Subcutaneous abdominal adipose tissue (tissue), 5 donors: ENCODE results near the gene FAM89B.

Experiments
- H3K27ac ChIP-seq: one replicate; pipeline ENCODE4 v1.7.0; 2013; ENCODE audit warnings: low read depth, mild to moderate bottlenecking, inconsistent platforms, low read length, moderate library complexity
- H3K27me3 ChIP-seq, 5 donors: one replicate each; pipeline ENCODE4 v1.7.0; 2013; ENCODE audit warnings: low read length in 5 of 5, inconsistent platforms in 1 of 5; ENCODE audit not compliant: control insufficient read depth in 5 of 5, insufficient read depth in 4 of 5
- H3K36me3 ChIP-seq, 5 donors: one replicate each; pipeline ENCODE4 v1.7.0; 2013; ENCODE audit warnings: low read length in 5 of 5; ENCODE audit not compliant: control insufficient read depth in 5 of 5, insufficient read depth in 5 of 5
- H3K4me1 ChIP-seq, 5 donors: one replicate each; pipeline ENCODE4 v1.7.0; 2013; ENCODE audit warnings: low read length in 5 of 5, mild to moderate bottlenecking in 3 of 5, moderate library complexity in 1 of 5; ENCODE audit not compliant: control insufficient read depth in 5 of 5, insufficient read depth in 5 of 5
- H3K4me3 ChIP-seq, 5 donors: one replicate each; pipeline ENCODE4 v1.7.0; 2013; ENCODE audit warnings: low read length in 5 of 5, low read depth in 1 of 5
- H3K9ac ChIP-seq, 5 donors: one replicate each; pipeline ENCODE4 v1.7.0; 2013; ENCODE audit warnings: low read length in 5 of 5, mild to moderate bottlenecking in 4 of 5, moderate library complexity in 3 of 5
- H3K9me3 ChIP-seq, 5 donors: one replicate each; pipeline ENCODE4 v1.7.0; 2013; ENCODE audit warnings: low read length in 5 of 5; ENCODE audit not compliant: control insufficient read depth in 5 of 5
- donor health status: healthy.
- donor health status: healthy.
- donor health status: healthy.
- donor health status: healthy.
- donor health status: healthy.

The FAM89B gene

DNA sequence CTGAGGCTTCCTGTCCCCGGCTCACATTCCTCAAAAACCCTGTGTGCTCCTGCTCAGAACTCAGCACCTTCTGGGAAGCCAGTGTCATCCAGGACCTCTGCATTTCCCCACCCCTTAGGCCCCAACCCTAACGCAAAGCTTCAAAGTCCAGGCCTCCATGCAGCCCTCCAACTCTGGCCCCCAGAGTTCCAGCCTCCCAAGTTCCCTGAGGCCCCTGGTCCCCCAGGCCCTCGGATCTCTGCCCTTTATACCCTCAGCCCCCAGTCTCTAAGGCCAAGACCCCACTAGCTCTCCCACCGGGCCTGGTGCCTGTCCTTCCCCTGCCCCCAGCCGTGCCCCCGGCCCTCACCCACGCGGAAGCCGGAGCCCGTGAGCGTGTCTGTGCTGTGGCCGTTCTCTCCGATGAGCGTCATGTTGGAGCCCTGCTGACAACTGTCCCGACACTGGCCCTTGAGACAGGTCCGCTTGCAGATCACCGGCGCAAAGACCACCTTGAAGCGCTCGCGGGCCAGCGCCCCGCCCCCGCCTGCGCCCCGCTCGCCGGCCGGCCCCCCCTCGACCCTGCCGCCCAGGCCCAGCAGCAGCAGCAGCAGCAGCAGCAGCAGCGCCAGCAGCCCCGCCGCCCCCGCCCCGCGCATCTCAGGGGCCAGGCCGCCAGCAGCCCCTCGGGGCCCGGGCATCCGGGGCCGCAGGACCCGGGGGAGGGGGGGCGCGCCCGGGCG is 14.9 kb upstream of the FAM89B start:
- peak overlapping the region; percentile 85 for H3K27ac ChIP-seq
- peaks cover 7 to 62% (median 60%) of the 10 kb centered on the region in 5 donors for H3K4me1 ChIP-seq
- H3K36me3 ChIP-seq = peaks cover 0 to 5% (median 2%) of the 10 kb centered on the region in 5 donors
- H3K9me3 ChIP-seq = no peaks in the 10 kb centered on the region
- H3K9ac ChIP-seq = peak overlapping the region in 4 of 5 donors; percentile 65 to 77 (median 72)
- peak overlapping the region; percentile 48 to 65 (median 60) for H3K4me3 ChIP-seq
- no peaks in the 10 kb centered on the region for H3K27me3 ChIP-seq

DNA sequence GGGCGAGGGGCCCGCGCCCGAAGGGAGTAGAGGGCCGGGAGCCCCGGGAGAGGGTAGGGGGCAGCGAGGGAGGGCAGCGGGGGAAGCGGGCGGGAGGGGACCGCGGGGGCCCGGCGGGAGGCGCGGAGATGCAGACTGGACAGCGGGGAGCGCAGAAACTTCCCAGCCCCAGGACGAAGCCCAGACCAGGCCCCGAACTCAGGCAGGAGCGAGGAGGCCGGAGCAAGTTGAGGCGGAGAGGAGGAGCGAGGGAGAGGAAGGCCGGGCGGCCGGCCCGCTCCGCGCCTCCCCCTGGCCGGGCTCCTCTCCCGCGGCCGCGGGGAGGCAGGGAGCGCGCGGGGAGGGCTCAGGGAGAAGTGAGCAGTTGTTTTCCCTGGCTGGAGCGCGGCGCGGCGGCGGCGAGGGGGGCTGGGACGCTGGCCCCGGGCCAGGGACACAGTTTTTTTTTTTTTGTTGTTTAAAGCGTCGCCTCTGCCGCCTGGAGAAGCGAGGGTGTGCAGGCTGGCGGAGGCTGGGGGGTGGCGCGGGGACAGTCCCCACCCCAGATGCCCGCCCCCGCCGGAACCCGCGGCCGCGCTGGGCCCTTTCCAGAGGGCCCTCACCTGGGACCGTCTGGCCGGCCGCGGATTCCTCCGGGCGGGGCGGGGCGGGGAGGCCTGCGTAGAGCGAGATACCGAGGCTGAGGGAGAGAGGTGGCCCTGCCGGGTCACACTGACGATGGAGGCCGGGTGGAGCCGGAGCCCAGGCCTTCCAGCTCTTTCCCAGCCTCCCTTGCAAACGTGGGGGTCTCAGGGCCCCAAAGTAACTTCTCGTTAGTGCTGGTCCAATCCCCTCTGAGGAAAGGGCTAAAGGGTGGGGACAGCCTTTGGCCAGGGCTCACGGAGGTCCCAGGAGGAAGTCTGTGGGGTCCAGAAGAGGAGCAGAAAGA is 14.1 kb upstream of the FAM89B start, which contains the start of gene LTBP3:
Gene LTBP3 (minus strand): TSS at position 358 of the 928 bp plus-strand sequence. CDS start 400 bp downstream, outside the sequence.
- Histone ChIP-seq H3K4me1 (peaks cover 7 to 59% (median 56%) of the 10 kb centered on the region in 5 donors), H3K36me3 (no peaks in the 10 kb centered on the region), H3K27ac (peak within 1 kb of the TSS; percentile 85), H3K9ac (peak within 1 kb of the TSS in 4 of 5 donors; percentile 72 to 84 (median 76)), H3K27me3 (no peaks in the 10 kb centered on the region), H3K9me3 (no peaks in the 10 kb centered on the region), H3K4me3 (peak within 1 kb of the TSS; percentile 57 to 65 (median 61))

DNA sequence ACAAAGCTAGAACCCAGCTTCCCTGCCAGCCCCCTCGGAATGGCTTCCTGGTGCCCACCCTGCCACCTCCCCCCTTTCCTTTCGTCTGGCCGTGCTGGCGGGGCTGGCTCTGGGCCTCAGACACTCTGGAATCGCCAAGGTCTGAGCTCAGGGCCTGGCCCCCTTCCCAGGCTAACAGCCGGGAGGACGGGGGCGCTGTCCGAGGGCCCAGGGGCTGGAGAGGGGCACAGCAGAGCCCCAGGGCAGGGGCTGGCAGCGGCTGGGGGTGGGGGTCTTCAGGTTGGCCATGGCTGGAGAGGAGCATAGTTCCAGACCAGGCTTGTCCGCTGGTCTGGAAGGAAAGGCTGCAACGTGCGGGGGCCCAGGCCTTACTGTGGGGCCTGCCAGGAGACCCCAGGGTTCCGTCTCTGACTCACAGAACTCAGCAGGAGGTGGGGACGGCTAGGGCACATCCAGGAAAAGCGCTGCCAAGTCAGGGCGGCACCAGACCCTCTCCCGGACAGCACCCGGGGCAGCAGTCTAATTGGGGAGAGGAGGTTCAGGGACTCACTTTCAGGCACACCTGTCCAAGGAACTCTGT is 13.3 kb upstream of the FAM89B start:
- H3K27ac ChIP-seq = peak overlapping the region; percentile 85
- peak overlapping the region; percentile 42 to 64 (median 60) for H3K4me3 ChIP-seq
- H3K9ac ChIP-seq = peak overlapping the region in 4 of 5 donors; percentile 62 to 84 (median 72)
- H3K9me3 ChIP-seq = no peaks in the 10 kb centered on the region
- no peaks in the 10 kb centered on the region for H3K27me3 ChIP-seq
- H3K4me1 ChIP-seq = peaks cover 7 to 64% (median 53%) of the 10 kb centered on the region in 5 donors
- H3K36me3 ChIP-seq = no peaks in the 10 kb centered on the region

DNA sequence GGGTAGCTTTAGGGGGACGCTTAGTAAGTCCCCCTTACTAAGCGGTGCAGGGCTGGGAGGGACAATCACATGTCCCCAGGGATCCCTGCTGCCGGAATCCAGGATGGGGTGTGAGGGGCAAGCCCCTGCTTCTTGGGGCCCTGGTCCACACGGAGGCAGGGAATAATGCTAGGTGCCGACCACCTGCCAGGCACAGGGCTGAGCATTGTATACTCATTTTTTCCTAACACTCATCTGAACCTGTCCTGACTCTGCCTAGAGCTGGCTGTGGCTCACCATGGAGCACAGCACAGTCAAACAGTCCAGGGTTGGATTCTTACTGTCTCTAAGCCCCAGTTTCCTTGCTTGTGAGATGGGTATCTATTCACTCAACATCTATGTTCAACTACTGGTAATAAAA is 12.8 kb upstream of the FAM89B start:
- no peaks in the 10 kb centered on the region for H3K9me3 ChIP-seq
- H3K4me3 ChIP-seq = no peak overlapping the region
- no peaks in the 10 kb centered on the region for H3K36me3 ChIP-seq
- peak overlapping the region in 2 of 5 donors; percentile 66 to 84 for H3K9ac ChIP-seq
- peak overlapping the region; percentile 85 for H3K27ac ChIP-seq
- H3K4me1 ChIP-seq = peaks cover 7 to 62% (median 52%) of the 10 kb centered on the region in 5 donors
- H3K27me3 ChIP-seq = no peaks in the 10 kb centered on the region

DNA sequence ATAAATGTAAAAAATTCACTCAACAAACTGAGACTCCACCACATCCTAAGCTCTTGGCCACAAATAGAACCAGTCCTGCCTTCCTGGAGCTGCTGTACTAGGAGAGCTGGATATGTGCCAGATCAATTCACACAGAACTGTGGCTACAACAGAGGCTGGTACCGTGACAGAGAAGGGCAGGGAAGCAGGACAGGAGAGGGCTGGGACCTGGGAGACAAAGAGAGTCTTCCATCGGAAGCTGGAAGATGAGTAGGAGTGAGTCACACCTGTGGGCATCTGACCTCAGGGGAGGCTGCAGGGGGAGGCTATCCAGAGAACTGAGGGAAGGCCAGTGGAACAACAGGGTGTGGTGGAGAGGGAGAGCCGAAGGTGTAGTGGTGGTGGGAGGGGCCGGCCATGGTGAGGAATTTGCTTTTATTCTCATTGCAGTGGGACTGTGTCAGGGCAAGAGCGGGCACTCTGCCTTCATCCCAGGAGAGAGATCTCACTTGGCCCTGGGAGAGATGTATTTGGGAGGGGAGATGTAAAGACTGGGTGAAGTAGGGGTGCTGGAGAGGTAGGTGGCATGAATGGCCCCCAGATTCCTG is 12.3 kb upstream of the FAM89B start:
- Histone ChIP-seq H3K4me1 (peaks cover 7 to 59% (median 49%) of the 10 kb centered on the region in 5 donors), H3K36me3 (no peaks in the 10 kb centered on the region), H3K27ac (no peak overlapping the region), H3K27me3 (no peaks in the 10 kb centered on the region), H3K4me3 (no peak overlapping the region), H3K9me3 (no peaks in the 10 kb centered on the region), H3K9ac (peak overlapping the region in 1 of 5 donors; percentile 30)

DNA sequence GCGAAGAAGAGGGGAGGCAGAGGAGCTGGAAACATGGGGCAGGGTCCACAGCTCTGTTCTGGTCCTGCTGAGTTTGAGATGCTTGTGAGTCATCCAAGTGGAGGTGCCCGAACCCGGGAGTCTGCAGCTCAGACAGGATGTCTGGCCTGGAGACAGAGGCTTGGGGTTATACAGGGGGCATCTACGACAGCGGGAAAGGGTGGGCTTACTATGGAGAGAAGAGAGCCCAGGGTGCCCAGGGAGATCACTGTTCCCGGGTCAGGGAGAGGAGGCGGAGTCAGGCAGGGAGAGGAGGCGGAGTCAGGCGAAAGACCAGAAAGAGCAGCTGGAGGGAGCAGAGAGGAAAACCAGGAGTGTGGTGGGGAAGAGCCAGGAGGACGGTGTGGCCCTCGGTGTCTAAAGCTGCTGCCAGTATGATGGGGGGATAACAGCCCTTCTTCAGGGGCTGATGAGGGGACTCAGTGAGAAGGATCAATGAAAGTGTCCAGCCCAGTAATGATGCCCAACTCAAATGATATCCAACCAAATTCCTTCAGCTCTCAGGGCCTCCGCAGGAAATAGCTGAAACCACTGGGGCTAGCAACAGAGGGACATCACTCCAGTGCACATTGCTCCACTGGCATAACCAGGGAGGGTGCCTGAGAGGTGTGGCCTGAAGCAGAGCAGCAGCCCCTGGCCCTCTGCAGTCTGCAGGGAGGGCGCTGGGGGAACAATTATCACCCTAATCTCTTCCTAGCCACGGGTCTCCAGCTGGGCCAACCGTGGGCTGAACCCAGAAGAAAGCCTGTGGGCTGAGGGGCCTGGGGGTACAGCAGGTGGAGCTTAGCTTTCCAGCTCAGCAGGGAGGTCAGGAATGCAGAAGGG is 11.6 kb upstream of the FAM89B start:
- peaks cover 7 to 52% (median 41%) of the 10 kb centered on the region in 5 donors for H3K4me1 ChIP-seq
- H3K9me3 ChIP-seq = no peaks in the 10 kb centered on the region
- H3K36me3 ChIP-seq = no peaks in the 10 kb centered on the region
- H3K4me3 ChIP-seq = peak overlapping the region in 1 of 5 donors; percentile 2
- H3K27me3 ChIP-seq = no peaks in the 10 kb centered on the region
- H3K9ac ChIP-seq = no peak overlapping the region
- H3K27ac ChIP-seq = no peak overlapping the region

DNA sequence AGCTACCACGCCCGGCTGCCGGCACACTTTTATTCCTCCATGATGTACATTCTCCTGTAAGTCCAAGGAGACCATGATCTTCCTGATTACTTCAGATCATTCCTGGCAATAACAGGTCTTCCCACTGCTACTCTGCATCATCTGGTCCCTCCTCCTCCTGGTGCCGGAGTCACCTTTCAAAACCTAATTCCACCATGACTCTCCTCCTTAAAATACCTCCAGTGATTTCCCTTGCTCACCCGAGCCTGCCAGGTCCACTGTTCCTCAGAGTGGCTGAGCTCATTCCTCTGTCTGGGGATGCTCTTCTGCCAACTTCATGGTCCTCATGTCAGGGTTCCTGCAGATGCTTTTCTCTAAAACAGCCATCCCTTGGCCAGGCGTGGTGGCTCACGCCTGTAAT is 10.3 kb upstream of the FAM89B start:
- peaks cover 4 to 39% (median 33%) of the 10 kb centered on the region in 5 donors for H3K4me1 ChIP-seq
- H3K9ac ChIP-seq = no peak overlapping the region
- H3K27me3 ChIP-seq = no peaks in the 10 kb centered on the region
- no peak overlapping the region for H3K4me3 ChIP-seq
- peaks cover 0 to 5% (median 0%) of the 10 kb centered on the region in 5 donors for H3K36me3 ChIP-seq
- H3K9me3 ChIP-seq = no peaks in the 10 kb centered on the region
- H3K27ac ChIP-seq = no peak overlapping the region

DNA sequence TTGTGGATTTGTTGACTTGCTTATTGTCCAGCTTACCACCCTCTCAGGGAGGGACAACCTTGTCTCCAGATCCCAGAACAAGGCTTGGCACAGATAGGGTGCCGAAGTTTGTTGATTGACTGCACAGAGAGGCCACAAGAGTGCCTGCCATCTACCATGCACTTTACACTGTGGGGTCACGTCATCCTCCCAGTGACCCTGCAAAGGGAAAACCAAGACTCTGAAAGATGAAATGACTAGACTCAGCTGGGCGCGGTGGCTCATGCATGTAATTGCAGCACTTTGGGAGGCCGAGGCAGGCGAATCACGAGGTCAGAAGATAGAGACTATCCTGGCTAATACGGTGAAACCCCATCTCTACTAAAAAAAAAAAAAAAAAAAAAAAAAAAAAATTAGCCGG is 9.6 kb upstream of the FAM89B start:
- Histone ChIP-seq H3K4me3 (no peak overlapping the region), H3K9ac (no peak overlapping the region), H3K9me3 (no peaks in the 10 kb centered on the region), H3K27ac (no peak overlapping the region), H3K27me3 (no peaks in the 10 kb centered on the region), H3K4me1 (peaks cover 4 to 35% (median 29%) of the 10 kb centered on the region in 5 donors), H3K36me3 (peaks cover 0 to 5% (median 0%) of the 10 kb centered on the region in 5 donors)

DNA sequence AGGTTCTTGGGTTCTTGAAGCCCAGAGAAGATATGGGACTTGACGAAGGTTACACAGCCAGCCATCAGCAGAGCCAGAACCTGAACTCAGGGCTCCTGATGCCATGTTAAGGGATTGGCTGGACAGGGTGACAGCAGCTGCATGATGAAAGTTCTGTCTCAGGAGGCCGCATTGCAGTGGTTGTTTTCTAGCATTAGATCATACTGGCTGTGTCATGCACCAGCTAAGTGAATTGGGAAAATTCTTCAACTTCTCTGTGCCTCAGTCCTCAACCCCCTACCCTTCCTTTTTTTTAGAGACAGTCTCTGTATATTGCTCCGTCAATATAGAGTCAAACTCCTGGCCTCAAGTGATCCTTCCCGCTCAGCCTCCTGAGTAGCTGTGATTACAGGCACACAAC is 8.7 kb upstream of the FAM89B start:
- H3K4me3 ChIP-seq = no peak overlapping the region
- H3K27ac ChIP-seq = no peak overlapping the region
- H3K36me3 ChIP-seq = peaks cover 0 to 5% (median 0%) of the 10 kb centered on the region in 5 donors
- no peak overlapping the region for H3K9ac ChIP-seq
- H3K9me3 ChIP-seq = no peaks in the 10 kb centered on the region
- H3K4me1 ChIP-seq = peaks cover 4 to 42% (median 29%) of the 10 kb centered on the region in 5 donors
- no peaks in the 10 kb centered on the region for H3K27me3 ChIP-seq
